GM04503 (cell line): ENCODE measurements around the gene NAALADL2.
A peak's percentile ranks its signal among the peaks of the same experiment; 100 is the strongest.
"Not testable (repeated sequence)": the region's sequence is repeated elsewhere in the genome, so short reads cannot be mapped to it uniquely, and the experiment has no call there.

ENCODE experiments used
- DNase-seq: peaks from one replicate; pipeline ENCODE4 v3.0.0-alpha.2; 2012; ENCODE audit warnings: low read depth

Gene NAALADL2

GRCh38 chr3:175495331-175495730 is 636.2 kb downstream of the NAALADL2 start:
- DNase-seq, result no peak

GRCh38 chr3:175502155-175502554 is 643.0 kb downstream of the NAALADL2 start:
- DNase-seq, result no peak

- DNase-seq, result no peak
Measured at GRCh38 chr3:175511219-175511785, 652.2 kb downstream of the NAALADL2 start.

GRCh38 chr3:175512700-175513099 is 653.6 kb downstream of the NAALADL2 start:
- DNase-seq, result no peak

- no peak for DNase-seq
Measured at GRCh38 chr3:175518459-175518858, 659.3 kb downstream of the NAALADL2 start.

GRCh38 chr3:175521406-175521805 is 662.3 kb downstream of the NAALADL2 start:
- DNase-seq, result no peak

- DNase-seq, result no peak
Measured at GRCh38 chr3:175526191-175526590, 667.1 kb downstream of the NAALADL2 start.

- no peak for DNase-seq
Measured at GRCh38 chr3:175526609-175527280, 667.6 kb downstream of the NAALADL2 start.

- DNase-seq, result not testable (repeated sequence)
Measured at GRCh38 chr3:175528693-175529092, 669.6 kb downstream of the NAALADL2 start.

GRCh38 chr3:175535351-175535750 is 676.2 kb downstream of the NAALADL2 start:
- DNase-seq, result no peak

GRCh38 chr3:175546115-175546514 is 687.0 kb downstream of the NAALADL2 start:
- DNase-seq, result no peak

GRCh38 chr3:175552929-175553328 is 693.8 kb downstream of the NAALADL2 start:
- no peak for DNase-seq

GRCh38 chr3:175554801-175555200 is 695.7 kb downstream of the NAALADL2 start:
- no peak for DNase-seq

GRCh38 chr3:175558261-175558660 is 699.1 kb downstream of the NAALADL2 start:
- no peak for DNase-seq

GRCh38 chr3:175564363-175564762 is 705.2 kb downstream of the NAALADL2 start:
- no peak for DNase-seq

- DNase-seq, result no peak
Measured at GRCh38 chr3:175571096-175571495, 712.0 kb downstream of the NAALADL2 start.

- DNase-seq, result peak; percentile 0
Measured at GRCh38 chr3:175573226-175573625, 714.1 kb downstream of the NAALADL2 start.

GRCh38 chr3:175580318-175580717 is 721.2 kb downstream of the NAALADL2 start:
- DNase-seq, result no peak

- peak; percentile 6 for DNase-seq
Measured at GRCh38 chr3:175585898-175586297, 726.8 kb downstream of the NAALADL2 start.

GRCh38 chr3:175590745-175591144 is 731.6 kb downstream of the NAALADL2 start:
- no peak for DNase-seq

- no peak for DNase-seq
Measured at GRCh38 chr3:175591375-175591774, 732.2 kb downstream of the NAALADL2 start.

- DNase-seq, result no peak
Measured at GRCh38 chr3:175593331-175593730, 734.2 kb downstream of the NAALADL2 start.

GRCh38 chr3:175598740-175599139 is 739.6 kb downstream of the NAALADL2 start:
- DNase-seq, result no peak

- no peak for DNase-seq
Measured at GRCh38 chr3:175601521-175601920, 742.4 kb downstream of the NAALADL2 start.
